ENCODE measurements around the gene TRAF6.

- TF ChIP-seq CTCF (conservative IDR thresholded peaks at IDR 0.05; ENCODE audit: low read depth, low read length), result no peak
- TF ChIP-seq EZH2 (IDR thresholded peaks at IDR 0.05; ENCODE audit: low read length, unreplicated experiment), result no peak
- TF ChIP-seq EZH2phosphoT487 (IDR thresholded peaks at IDR 0.05; ENCODE audit: borderline replicate concordance, low read length), result no peak
These were observed 54.4 kb downstream of the TRAF6 start for GRCh38 chr11:36455658-36456111.

Measured in PC-3 (cell line).